PC-3 (cell line): ENCODE data around the gene DAB1.

Experiments used
- EZH2 ChIP-seq: fragments of 300-600 bp; sonication (generic); IDR thresholded peaks from one replicate; pipeline ENCODE4 v1.6.1; 2017; ENCODE audit warnings: antibody characterized with exemption, mild to moderate bottlenecking, low read length; ENCODE audit not compliant: unreplicated experiment
- TF ChIP-seq, protein P1 (sequence below): fragments of 300-600 bp; sonication (generic); conservative IDR thresholded peaks from 2 replicates; pipeline ENCODE4 v1.5.1; 2017; ENCODE audit warnings: antibody characterized with exemption, low read depth, mild to moderate bottlenecking, low read length

DNA sequence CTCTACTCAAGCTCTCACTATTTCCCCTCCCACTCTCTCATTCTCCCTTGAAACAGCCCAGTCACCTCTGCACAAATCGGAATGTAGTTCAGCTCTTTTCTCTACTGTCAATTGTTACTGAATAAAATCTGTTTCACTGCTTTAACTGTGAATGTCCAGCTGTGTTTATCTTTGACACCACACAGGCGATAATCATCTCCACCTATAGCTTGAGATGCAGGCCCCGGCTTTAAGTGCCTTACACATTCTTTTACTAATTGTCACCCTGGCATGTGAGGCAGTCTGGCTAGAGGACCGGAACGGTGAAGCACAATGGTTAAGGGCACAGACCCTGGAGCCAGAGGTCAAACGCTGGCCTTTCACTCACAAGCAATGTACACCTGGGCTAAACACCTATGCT lies 335.2 kb downstream of the DAB1 start:
- TF ChIP-seq, protein P1, sequence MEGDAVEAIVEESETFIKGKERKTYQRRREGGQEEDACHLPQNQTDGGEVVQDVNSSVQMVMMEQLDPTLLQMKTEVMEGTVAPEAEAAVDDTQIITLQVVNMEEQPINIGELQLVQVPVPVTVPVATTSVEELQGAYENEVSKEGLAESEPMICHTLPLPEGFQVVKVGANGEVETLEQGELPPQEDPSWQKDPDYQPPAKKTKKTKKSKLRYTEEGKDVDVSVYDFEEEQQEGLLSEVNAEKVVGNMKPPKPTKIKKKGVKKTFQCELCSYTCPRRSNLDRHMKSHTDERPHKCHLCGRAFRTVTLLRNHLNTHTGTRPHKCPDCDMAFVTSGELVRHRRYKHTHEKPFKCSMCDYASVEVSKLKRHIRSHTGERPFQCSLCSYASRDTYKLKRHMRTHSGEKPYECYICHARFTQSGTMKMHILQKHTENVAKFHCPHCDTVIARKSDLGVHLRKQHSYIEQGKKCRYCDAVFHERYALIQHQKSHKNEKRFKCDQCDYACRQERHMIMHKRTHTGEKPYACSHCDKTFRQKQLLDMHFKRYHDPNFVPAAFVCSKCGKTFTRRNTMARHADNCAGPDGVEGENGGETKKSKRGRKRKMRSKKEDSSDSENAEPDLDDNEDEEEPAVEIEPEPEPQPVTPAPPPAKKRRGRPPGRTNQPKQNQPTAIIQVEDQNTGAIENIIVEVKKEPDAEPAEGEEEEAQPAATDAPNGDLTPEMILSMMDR = no peak
- no peak for TF ChIP-seq EZH2
